Neural cell (in vitro differentiated cells): Measurements from ENCODE around the gene PHYH. TPM values are rescaled to one million over a fixed set of nuclear protein-coding genes. Genes with fewer than 3 reads are reported as not detected.
"Not testable (repeated sequence)": the region's sequence is repeated elsewhere in the genome, so short reads cannot be mapped to it uniquely, and the experiment has no call there.

Source experiments
- H2AFZ ChIP-seq: fragments of 200-600, 300-800 bp; sonication (generic), shearing (Covaris generic); 2 replicates; pipeline ENCODE4 v1.6.0; 2014; ENCODE audit warnings: low read depth, mild to moderate bottlenecking, antibody characterized with exemption, low read length, moderate library complexity
- H3F3A ChIP-seq: fragments of 200-600 bp; shearing (Covaris generic); 2 replicates; pipeline ENCODE4 v1.6.1; 2016; ENCODE audit warnings: mild to moderate bottlenecking, moderate library complexity, mixed read lengths, antibody characterized with exemption, low read length; ENCODE audit not compliant: insufficient read depth, poor library complexity, severe bottlenecking
- H3K27ac ChIP-seq: fragments of 200-600, 300-800 bp; sonication (generic), shearing (Covaris generic); 2 replicates; pipeline ENCODE4 v1.5.1; 2014; ENCODE audit warnings: mild to moderate bottlenecking, low read length, moderate library complexity
- H3K27me3 ChIP-seq: fragments of 300-800, 200-600 bp; sonication (generic), shearing (Covaris generic); 2 replicates; pipeline ENCODE4 v1.6.0; 2014; ENCODE audit warnings: mild to moderate bottlenecking, low read depth, low read length, moderate library complexity; ENCODE audit not compliant: insufficient read depth
- H3K36me3 ChIP-seq: fragments of 300-800, 200-600 bp; sonication (generic), shearing (Covaris generic); 2 replicates; pipeline ENCODE4 v1.5.1; 2014; ENCODE audit warnings: mild to moderate bottlenecking, antibody characterized with exemption, low read length, moderate library complexity; ENCODE audit not compliant: insufficient read depth
- H3K4me2 ChIP-seq: fragments of 300-800, 200-600 bp; sonication (generic), shearing (Covaris generic); 2 replicates; pipeline ENCODE4 v1.6.0; 2014; ENCODE audit warnings: mild to moderate bottlenecking, low read length
- H3K4me3 ChIP-seq: fragments of 300-800, 200-600 bp; sonication (generic), shearing (Covaris generic); 2 replicates; pipeline ENCODE4 v1.5.1; 2014; ENCODE audit warnings: mild to moderate bottlenecking, low read length, moderate library complexity
- H3K79me2 ChIP-seq: fragments of 200-600 bp; shearing (Covaris generic); replicated peaks from 2 replicates; pipeline ENCODE4 v1.6.0; 2014; ENCODE audit warnings: mild to moderate bottlenecking, low read length, moderate library complexity; ENCODE audit not compliant: insufficient read depth
- H3K9ac ChIP-seq: fragments of 300-800, 200-600 bp; sonication (generic), shearing (Covaris generic); 2 replicates; pipeline ENCODE4 v1.6.1; 2016; ENCODE audit warnings: mild to moderate bottlenecking, low read length, mixed read lengths
- H3K9me2 ChIP-seq: fragments of 200-600 bp; shearing (Covaris generic); 2 replicates; pipeline ENCODE4 v1.6.1; 2016; ENCODE audit warnings: mild to moderate bottlenecking, low read length, mixed read lengths; ENCODE audit not compliant: insufficient read depth
- H3K9me3 ChIP-seq: fragments of 200-600, 300-800 bp; sonication (generic), shearing (Covaris generic); 2 replicates; pipeline ENCODE4 v1.6.1; 2016; ENCODE audit warnings: mild to moderate bottlenecking, mixed run types, low read length, moderate library complexity, mixed read lengths
- H4K20me1 ChIP-seq: fragments of 200-600 bp; shearing (Covaris generic); 2 replicates; pipeline ENCODE4 v1.6.1; 2016; ENCODE audit warnings: mild to moderate bottlenecking, mixed run types; ENCODE audit not compliant: insufficient read depth
- EP300 ChIP-seq: fragments of 450-650 bp; conservative IDR thresholded peaks from 2 replicates; pipeline ENCODE4 v1.6.1; 2014; ENCODE audit warnings: antibody characterized with exemption, mild to moderate bottlenecking, moderate library complexity; ENCODE audit not compliant: poor library complexity, severe bottlenecking
- EZH2 ChIP-seq: fragments of 200-600, 300-800 bp; shearing (Covaris generic), sonication (generic); IDR thresholded peaks from 2 replicates; pipeline ENCODE4 v1.6.1; 2014; ENCODE audit warnings: antibody characterized with exemption, low read length, borderline replicate concordance, mild to moderate bottlenecking; ENCODE audit not compliant: insufficient read depth, poor library complexity, severe bottlenecking
- MXI1 ChIP-seq: fragments of 450-650 bp; conservative IDR thresholded peaks from 2 replicates; pipeline ENCODE4 v1.6.1; 2014; ENCODE audit warnings: antibody characterized with exemption, mild to moderate bottlenecking; ENCODE audit not compliant: poor library complexity, severe bottlenecking
- POLR2AphosphoS5 ChIP-seq: IDR thresholded peaks from 2 replicates; pipeline ENCODE4 v1.6.1; 2012
- RAD21 ChIP-seq: fragments of 450-650 bp; conservative IDR thresholded peaks from 2 replicates; pipeline ENCODE4 v1.6.1; 2014; ENCODE audit warnings: antibody characterized with exemption, mild to moderate bottlenecking, moderate library complexity
- SMC3 ChIP-seq: fragments of 450-650 bp; conservative IDR thresholded peaks from 2 replicates; pipeline ENCODE4 v1.6.1; 2014; ENCODE audit warnings: antibody characterized with exemption, mild to moderate bottlenecking, moderate library complexity; ENCODE audit not compliant: poor library complexity
- TAF1 ChIP-seq: IDR thresholded peaks from 2 replicates; pipeline ENCODE4 v1.6.1; 2012; ENCODE audit warnings: low read depth
- polyA plus RNA-seq: library from polyadenylated mRNA; depleted of rRNA; stranded (reverse); fragments of >200 nt; gene quantifications from 2 replicates; pipeline ENCODE4 v1.2.3, GENCODE V29; 2014
- TF ChIP-seq, protein P1 (sequence below): IDR thresholded peaks from 2 replicates; pipeline ENCODE4 v1.6.1; 2012; ENCODE audit warnings: borderline replicate concordance
- TF ChIP-seq, protein P2 (sequence below): fragments of 450-650 bp; IDR thresholded peaks from 2 replicates; pipeline ENCODE4 v1.5.1; 2014; ENCODE audit warnings: antibody characterized with exemption, mild to moderate bottlenecking, moderate library complexity; ENCODE audit not compliant: poor library complexity, severe bottlenecking

Gene PHYH
- polyA plus RNA-seq, 1 donor from 2014 or later = 7.7 TPM

DNA sequence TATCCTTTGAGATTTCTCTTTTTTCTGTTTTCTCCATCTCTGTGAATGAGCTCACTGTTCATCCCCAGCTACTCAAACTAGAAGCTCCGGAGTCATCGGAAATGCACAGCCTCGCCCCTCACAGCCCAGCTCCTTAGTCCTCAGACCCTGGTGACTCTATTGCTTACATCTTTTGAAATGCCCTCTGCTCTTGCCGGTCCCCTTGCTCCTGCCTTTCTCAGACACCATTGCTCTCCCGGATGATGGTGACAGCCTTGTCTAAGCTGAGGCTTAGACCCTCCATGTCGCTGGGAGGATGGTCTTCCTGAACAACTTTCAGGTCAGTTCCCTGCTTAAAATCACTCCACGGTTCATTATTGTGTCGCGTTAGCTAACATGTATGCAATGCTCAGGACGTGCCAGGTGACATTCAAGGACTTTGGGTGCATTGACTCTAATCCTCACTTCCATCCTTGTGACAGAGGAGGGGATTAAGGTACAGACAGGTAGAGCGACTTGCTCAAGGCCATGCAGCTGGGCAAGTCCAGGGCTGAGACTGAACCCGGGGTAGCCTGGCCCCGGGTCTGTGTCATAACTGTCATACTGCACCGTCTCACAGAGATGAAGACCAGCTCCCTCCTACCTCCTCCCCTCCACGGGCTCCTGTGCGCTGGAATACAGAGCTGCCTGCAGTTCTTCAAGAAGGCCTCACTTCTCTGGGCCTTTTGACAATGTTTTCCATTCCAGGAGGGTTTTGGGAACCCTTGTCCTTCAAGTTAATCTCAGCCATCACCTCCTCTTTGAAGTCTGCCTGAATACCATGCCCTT lies 61.4 kb downstream of the PHYH start:
- H3K27ac ChIP-seq = no peak overlapping the region
- no peaks in the 10 kb centered on the region for H3F3A ChIP-seq
- no peak overlapping the region for H3K4me2 ChIP-seq
- TF ChIP-seq EZH2 (no peak), TAF1 (no peak), POLR2AphosphoS5 (no peak), RAD21 (no peak), MXI1 (no peak), SMC3 (no peak), EP300 (no peak)
- TF ChIP-seq, protein P1, sequence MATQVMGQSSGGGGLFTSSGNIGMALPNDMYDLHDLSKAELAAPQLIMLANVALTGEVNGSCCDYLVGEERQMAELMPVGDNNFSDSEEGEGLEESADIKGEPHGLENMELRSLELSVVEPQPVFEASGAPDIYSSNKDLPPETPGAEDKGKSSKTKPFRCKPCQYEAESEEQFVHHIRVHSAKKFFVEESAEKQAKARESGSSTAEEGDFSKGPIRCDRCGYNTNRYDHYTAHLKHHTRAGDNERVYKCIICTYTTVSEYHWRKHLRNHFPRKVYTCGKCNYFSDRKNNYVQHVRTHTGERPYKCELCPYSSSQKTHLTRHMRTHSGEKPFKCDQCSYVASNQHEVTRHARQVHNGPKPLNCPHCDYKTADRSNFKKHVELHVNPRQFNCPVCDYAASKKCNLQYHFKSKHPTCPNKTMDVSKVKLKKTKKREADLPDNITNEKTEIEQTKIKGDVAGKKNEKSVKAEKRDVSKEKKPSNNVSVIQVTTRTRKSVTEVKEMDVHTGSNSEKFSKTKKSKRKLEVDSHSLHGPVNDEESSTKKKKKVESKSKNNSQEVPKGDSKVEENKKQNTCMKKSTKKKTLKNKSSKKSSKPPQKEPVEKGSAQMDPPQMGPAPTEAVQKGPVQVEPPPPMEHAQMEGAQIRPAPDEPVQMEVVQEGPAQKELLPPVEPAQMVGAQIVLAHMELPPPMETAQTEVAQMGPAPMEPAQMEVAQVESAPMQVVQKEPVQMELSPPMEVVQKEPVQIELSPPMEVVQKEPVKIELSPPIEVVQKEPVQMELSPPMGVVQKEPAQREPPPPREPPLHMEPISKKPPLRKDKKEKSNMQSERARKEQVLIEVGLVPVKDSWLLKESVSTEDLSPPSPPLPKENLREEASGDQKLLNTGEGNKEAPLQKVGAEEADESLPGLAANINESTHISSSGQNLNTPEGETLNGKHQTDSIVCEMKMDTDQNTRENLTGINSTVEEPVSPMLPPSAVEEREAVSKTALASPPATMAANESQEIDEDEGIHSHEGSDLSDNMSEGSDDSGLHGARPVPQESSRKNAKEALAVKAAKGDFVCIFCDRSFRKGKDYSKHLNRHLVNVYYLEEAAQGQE = no peak
- TF ChIP-seq, protein P2, sequence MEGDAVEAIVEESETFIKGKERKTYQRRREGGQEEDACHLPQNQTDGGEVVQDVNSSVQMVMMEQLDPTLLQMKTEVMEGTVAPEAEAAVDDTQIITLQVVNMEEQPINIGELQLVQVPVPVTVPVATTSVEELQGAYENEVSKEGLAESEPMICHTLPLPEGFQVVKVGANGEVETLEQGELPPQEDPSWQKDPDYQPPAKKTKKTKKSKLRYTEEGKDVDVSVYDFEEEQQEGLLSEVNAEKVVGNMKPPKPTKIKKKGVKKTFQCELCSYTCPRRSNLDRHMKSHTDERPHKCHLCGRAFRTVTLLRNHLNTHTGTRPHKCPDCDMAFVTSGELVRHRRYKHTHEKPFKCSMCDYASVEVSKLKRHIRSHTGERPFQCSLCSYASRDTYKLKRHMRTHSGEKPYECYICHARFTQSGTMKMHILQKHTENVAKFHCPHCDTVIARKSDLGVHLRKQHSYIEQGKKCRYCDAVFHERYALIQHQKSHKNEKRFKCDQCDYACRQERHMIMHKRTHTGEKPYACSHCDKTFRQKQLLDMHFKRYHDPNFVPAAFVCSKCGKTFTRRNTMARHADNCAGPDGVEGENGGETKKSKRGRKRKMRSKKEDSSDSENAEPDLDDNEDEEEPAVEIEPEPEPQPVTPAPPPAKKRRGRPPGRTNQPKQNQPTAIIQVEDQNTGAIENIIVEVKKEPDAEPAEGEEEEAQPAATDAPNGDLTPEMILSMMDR = no peak
- H3K4me3 ChIP-seq = no peak overlapping the region
- no peaks in the 10 kb centered on the region for H4K20me1 ChIP-seq
- H3K9ac ChIP-seq = no peak overlapping the region
- H3K9me3 ChIP-seq = no peaks in the 10 kb centered on the region
- H3K79me2 ChIP-seq = no peaks in the 10 kb centered on the region
- no peaks in the 10 kb centered on the region for H3K9me2 ChIP-seq
- no peak overlapping the region for H2AFZ ChIP-seq
- H3K27me3 ChIP-seq = no peaks in the 10 kb centered on the region
- no peaks in the 10 kb centered on the region for H3K36me3 ChIP-seq

DNA sequence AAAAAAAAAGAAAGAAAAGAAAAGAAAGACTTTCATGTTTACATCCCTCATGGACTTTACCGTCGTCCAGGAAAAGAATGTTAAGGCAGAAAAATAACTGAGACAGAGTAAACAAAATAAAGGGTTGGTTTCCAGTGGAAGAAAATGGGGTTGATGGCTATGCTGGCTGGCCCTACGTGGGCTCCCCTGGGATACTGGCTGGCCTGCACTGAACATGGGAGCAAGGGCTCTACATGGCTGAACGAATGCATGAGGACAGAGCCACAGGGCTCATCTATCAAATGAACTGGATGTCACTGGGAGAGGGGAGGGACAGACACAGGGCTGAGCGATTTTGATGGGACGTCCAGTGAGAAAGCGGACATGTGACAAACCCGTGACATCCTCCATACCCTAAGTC lies 63.2 kb downstream of the PHYH start:
- no peak overlapping the region for H3K4me3 ChIP-seq
- no peak overlapping the region for H3K27ac ChIP-seq
- H3F3A ChIP-seq = no peaks in the 10 kb centered on the region
- no peak overlapping the region for H3K9ac ChIP-seq
- H3K79me2 ChIP-seq = no peaks in the 10 kb centered on the region
- no peak overlapping the region for H2AFZ ChIP-seq
- H3K36me3 ChIP-seq = no peaks in the 10 kb centered on the region
- no peaks in the 10 kb centered on the region for H3K9me3 ChIP-seq
- H3K9me2 ChIP-seq = no peaks in the 10 kb centered on the region
- no peaks in the 10 kb centered on the region for H4K20me1 ChIP-seq
- H3K27me3 ChIP-seq = no peaks in the 10 kb centered on the region
- TF ChIP-seq POLR2AphosphoS5 (no peak), MXI1 (no peak), EZH2 (no peak), SMC3 (no peak), EP300 (no peak), RAD21 (no peak), TAF1 (no peak)
- TF ChIP-seq, protein P2 = no peak
- TF ChIP-seq, protein P1 = no peak
- H3K4me2 ChIP-seq = no peak overlapping the region

DNA sequence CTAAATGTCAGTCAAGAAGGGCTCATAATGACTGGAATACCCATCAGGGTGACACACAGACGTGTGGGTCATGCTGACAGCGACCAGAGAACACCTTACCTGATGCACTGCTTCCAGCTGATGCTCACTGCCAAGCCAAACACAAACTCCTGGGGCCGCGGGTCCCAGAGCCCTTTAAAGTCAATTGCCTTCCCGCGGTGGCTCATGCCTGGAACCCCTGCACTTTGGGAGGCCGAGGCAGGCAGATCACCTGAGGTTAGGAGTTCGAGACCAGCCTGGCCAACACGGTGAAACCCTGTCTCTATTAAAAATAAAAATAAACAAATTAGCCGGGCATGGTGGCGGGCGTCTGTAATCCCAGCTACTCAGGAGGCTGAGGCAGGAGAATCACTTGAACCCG lies 65.1 kb downstream of the PHYH start:
- H3K9ac ChIP-seq, H3K79me2 ChIP-seq, H4K20me1 ChIP-seq, H3K9me3 ChIP-seq, H3K27ac ChIP-seq, H2AFZ ChIP-seq, H3K4me2 ChIP-seq, H3K4me3 ChIP-seq, H3F3A ChIP-seq, H3K9me2 ChIP-seq, H3K36me3 ChIP-seq, H3K27me3 ChIP-seq: not testable (repeated sequence)
